ENCODE measurements around the gene ZFP1.
"Not testable (repeated sequence)": the region's sequence is repeated elsewhere in the genome, so short reads cannot be mapped to it uniquely, and the experiment has no call there.

The ZFP1 gene

GRCh38 chr16:75160386-75160785 is 12.1 kb downstream of the ZFP1 start:
- no peak for DNase-seq

- no peak for DNase-seq
Observed at GRCh38 chr16:75169899-75170405, 21.6 kb downstream of the ZFP1 start.

- no peak for DNase-seq
Observed at GRCh38 chr16:75172578-75172977, 24.3 kb downstream of the ZFP1 start.

GRCh38 chr16:75175074-75175473 is 26.8 kb downstream of the ZFP1 start:
- DNase-seq: no peak

- DNase-seq: no peak
Observed at GRCh38 chr16:75176926-75177325, 28.6 kb downstream of the ZFP1 start.

GRCh38 chr16:75179208-75179607 is 30.9 kb downstream of the ZFP1 start:
- no peak for DNase-seq

GRCh38 chr16:75181630-75182029 is 33.3 kb downstream of the ZFP1 start:
- DNase-seq: no peak

- DNase-seq: no peak
Observed at GRCh38 chr16:75188832-75189477, 40.6 kb downstream of the ZFP1 start.

GRCh38 chr16:75189638-75190245 is 41.4 kb downstream of the ZFP1 start:
- DNase-seq: no peak

- no peak for DNase-seq
Observed at GRCh38 chr16:75192606-75193264, 44.4 kb downstream of the ZFP1 start.

- no peak for DNase-seq
Observed at GRCh38 chr16:75193265-75193650, 44.9 kb downstream of the ZFP1 start.

- no peak for DNase-seq
Observed at GRCh38 chr16:75193730-75194444, 45.6 kb downstream of the ZFP1 start.

GRCh38 chr16:75195811-75196790 is 47.8 kb downstream of the ZFP1 start:
- DNase-seq: no peak

- no peak for DNase-seq
Observed at GRCh38 chr16:75196836-75197235, 48.5 kb downstream of the ZFP1 start.

GRCh38 chr16:75197522-75198134 is 49.3 kb downstream of the ZFP1 start:
- DNase-seq: no peak

- DNase-seq: no peak
Observed at GRCh38 chr16:75198135-75198600, 49.8 kb downstream of the ZFP1 start.

GRCh38 chr16:75202069-75202590 is 53.8 kb downstream of the ZFP1 start:
- DNase-seq: no peak

GRCh38 chr16:75203096-75203495 is 54.8 kb downstream of the ZFP1 start:
- DNase-seq: no peak

GRCh38 chr16:75203667-75204409 is 55.5 kb downstream of the ZFP1 start:
- DNase-seq: no peak

- no peak for DNase-seq
Observed at GRCh38 chr16:75204410-75204758, 56.1 kb downstream of the ZFP1 start.

- DNase-seq: not testable (repeated sequence)
Observed at GRCh38 chr16:75204905-75205304, 56.6 kb downstream of the ZFP1 start.
